ENCODE measurements around the gene TECR.

DNA sequence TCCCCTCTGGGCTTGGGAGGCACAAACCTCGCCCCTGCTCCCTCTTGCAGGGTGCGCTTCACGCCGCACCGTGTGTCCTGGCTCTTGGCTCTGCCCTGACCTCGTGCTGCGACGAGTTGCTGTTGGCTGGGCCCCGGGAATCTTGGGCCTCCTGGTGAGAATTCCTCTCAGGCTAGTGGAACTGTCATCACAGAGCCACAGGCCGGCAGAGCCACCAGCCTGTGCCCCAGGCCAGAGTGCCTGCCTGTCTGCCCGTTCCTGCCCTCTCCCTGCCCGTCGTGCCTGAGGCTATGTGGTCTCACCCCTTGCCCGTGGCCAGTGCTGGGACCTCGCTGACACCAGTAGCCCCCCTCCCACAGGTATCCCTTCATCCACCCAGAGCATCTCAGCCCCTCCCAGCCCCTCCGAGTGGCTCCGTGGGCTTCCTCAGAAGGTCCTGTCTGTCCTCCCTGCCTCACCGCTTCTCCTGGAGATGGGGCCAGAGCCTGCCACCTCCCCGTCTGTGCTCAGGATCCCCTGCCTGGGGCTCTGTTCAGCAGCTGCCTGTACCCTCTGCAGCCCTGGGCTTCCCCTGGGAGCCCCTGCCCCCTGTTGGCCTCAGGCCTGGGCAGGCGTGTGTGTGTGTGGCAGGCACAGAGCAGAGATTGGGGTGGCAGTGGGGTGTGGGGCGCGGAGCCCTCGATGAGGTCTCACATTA, 29.1 kb downstream of the TECR start:
- TF ChIP-seq TAF1 (IDR thresholded peaks at IDR 0.05; ENCODE audit: borderline replicate concordance, low read depth, low read length) (no peak), POLR2A (IDR thresholded peaks at IDR 0.05; ENCODE audit: low read depth, low read length) (no peak)
